GM23248 (cell line): ENCODE results near the gene RASA3. TPM values are rescaled to one million over a fixed set of nuclear protein-coding genes. Genes with fewer than 3 reads are reported as not detected.

ENCODE experiments used
- DNase-seq: peaks from one replicate; pipeline ENCODE4 v3.0.0-alpha.2; 2015
- H2AFZ ChIP-seq: fragments of 200-600 bp; sonication (generic); 2 replicates; pipeline ENCODE4 v1.6.1; 2016; ENCODE audit warnings: antibody characterized with exemption
- H3F3A ChIP-seq: fragments of 200-600 bp; sonication (generic); 2 replicates; pipeline ENCODE4 v1.6.1; 2016; ENCODE audit warnings: mild to moderate bottlenecking, antibody characterized with exemption, mixed run types; ENCODE audit not compliant: insufficient read depth
- H3K27ac ChIP-seq: fragments of 200-600 bp; sonication (generic); 2 replicates; pipeline ENCODE4 v1.5.1; 2016; ENCODE audit warnings: mild to moderate bottlenecking
- H3K27me3 ChIP-seq: fragments of 200-600 bp; sonication (generic); replicated peaks from 2 replicates; pipeline ENCODE4 v1.6.1; 2016; ENCODE audit warnings: mild to moderate bottlenecking; ENCODE audit not compliant: insufficient read depth
- H3K36me3 ChIP-seq: fragments of 200-600 bp; sonication (generic); 2 replicates; pipeline ENCODE4 v1.6.1; 2016; ENCODE audit warnings: low read depth, mild to moderate bottlenecking
- H3K4me1 ChIP-seq: fragments of 200-600 bp; sonication (generic); 2 replicates; pipeline ENCODE4 v1.6.1; 2016; ENCODE audit warnings: mild to moderate bottlenecking; ENCODE audit not compliant: insufficient read depth
- H3K4me2 ChIP-seq: fragments of 200-600 bp; sonication (generic); one replicate; pipeline ENCODE4 v1.6.1; 2016; ENCODE audit warnings: mild to moderate bottlenecking; ENCODE audit not compliant: unreplicated experiment
- H3K4me3 ChIP-seq: fragments of 200-600 bp; sonication (generic); 2 replicates; pipeline ENCODE4 v1.5.1; 2016; ENCODE audit warnings: mild to moderate bottlenecking
- H3K79me2 ChIP-seq: fragments of 200-600 bp; sonication (generic); 2 replicates; pipeline ENCODE4 v1.6.1; 2016; ENCODE audit warnings: mild to moderate bottlenecking; ENCODE audit not compliant: insufficient read depth
- H3K9ac ChIP-seq: fragments of 200-600 bp; sonication (generic); 2 replicates; pipeline ENCODE4 v1.6.1; 2016; ENCODE audit warnings: mild to moderate bottlenecking
- H3K9me2 ChIP-seq: fragments of 200-600 bp; sonication (generic); 2 replicates; pipeline ENCODE4 v1.6.1; 2016; ENCODE audit warnings: mixed run types, mild to moderate bottlenecking, moderate library complexity; ENCODE audit not compliant: insufficient read depth
- H3K9me3 ChIP-seq: fragments of 200-600 bp; sonication (generic); one replicate; pipeline ENCODE4 v1.6.1; 2017; ENCODE audit warnings: low read depth
- H4K20me1 ChIP-seq: fragments of 200-600 bp; sonication (generic); 2 replicates; pipeline ENCODE4 v1.6.0; 2016; ENCODE audit not compliant: insufficient read depth
- EZH2 ChIP-seq: fragments of 200-600 bp; sonication (generic); IDR thresholded peaks from 2 replicates; pipeline ENCODE4 v1.6.1; 2018; ENCODE audit warnings: antibody characterized with exemption, mild to moderate bottlenecking; ENCODE audit not compliant: insufficient read depth, poor library complexity, severe bottlenecking
- EZH2phosphoT487 ChIP-seq: fragments of 200-600 bp; sonication (generic); IDR thresholded peaks from 2 replicates; pipeline ENCODE4 v1.6.1; 2018; ENCODE audit warnings: antibody characterized with exemption, moderate library complexity, mild to moderate bottlenecking, low read depth; ENCODE audit not compliant: insufficient read depth
- WGBS, 2 experiments: methylation state at CpG; one replicate each; pipeline ENCODE4 v1.1.6; 2015 to 2017; ENCODE audit warnings: low lambda C conversion rate in 2 of 2, low coverage in 1 of 2; ENCODE audit errors: missing lambda C conversion rate in 2 of 2; 5-methylcytosine and 5-hydroxymethylcytosine counted together
- in situ Hi-C: fragments of 300-500 bp; cut with MboI; formaldehyde crosslinking; loops from 2 replicates; pipeline ENCODE4 v1.15.0; 2020
- polyA plus RNA-seq: library from polyadenylated mRNA; unstranded; fragments of >200 nt; fragmentation: Nextera tagmentation; extraction: Ambion mirVana; gene quantifications from 2 replicates; pipeline ENCODE4 v1.2.1, GENCODE V29; 2016
- total RNA-seq: library from RNA; depleted of rRNA; stranded (reverse); fragments of >200 nt; shearing (Covaris generic); gene quantifications from 2 replicates; pipeline ENCODE4 v1.2.3, GENCODE V29; 2014

RASA3 gene
- total and polyA plus RNA-seq, 2 experiments from 2014 or later = 34.3 to 36.7 TPM

GRCh38 chr13:113964251-113964995 lies 168.0 kb downstream of the RASA3 start:
- no peaks in the 10 kb centered on the region for H3K79me2 ChIP-seq
- no peaks in the 10 kb centered on the region; the same call in 1 of the 2 replicates for H3K9me2 ChIP-seq
- H3K4me3 ChIP-seq = no peak overlapping the region
- no peak overlapping the region for H2AFZ ChIP-seq
- H3K9ac ChIP-seq = no peak overlapping the region
- H3K4me1 ChIP-seq = no peaks in the 10 kb centered on the region
- WGBS, 2 experiments = 92 to 93% methylated on average over 21 of the region's 21 CpGs
- in situ Hi-C loops = no loop called here
- no peak for DNase-seq
- H4K20me1 ChIP-seq = no peaks in the 10 kb centered on the region
- H3K9me3 ChIP-seq = no peaks in the 10 kb centered on the region
- H3F3A ChIP-seq = peaks cover 10% of the 10 kb centered on the region; the same call in 1 of the 2 replicates
- no peak overlapping the region for H3K4me2 ChIP-seq
- no peaks in the 10 kb centered on the region for H3K27me3 ChIP-seq
- H3K27ac ChIP-seq = no peak overlapping the region
- TF ChIP-seq EZH2 = no peak
- TF ChIP-seq EZH2phosphoT487 = no peak
- H3K36me3 ChIP-seq = peaks cover 4% of the 10 kb centered on the region; the same call in 1 of the 2 replicates

- no peak for DNase-seq
- Histone ChIP-seq H3K9me3 (no peaks in the 10 kb centered on the region), H3K27me3 (no peaks in the 10 kb centered on the region), H2AFZ (no peak overlapping the region), H3K4me2 (no peak overlapping the region), H3F3A (peaks cover 12% of the 10 kb centered on the region; the same call in 1 of the 2 replicates), H3K4me3 (no peak overlapping the region), H4K20me1 (no peaks in the 10 kb centered on the region), H3K36me3 (peaks cover 4% of the 10 kb centered on the region; the same call in 1 of the 2 replicates), H3K27ac (no peak overlapping the region), H3K9ac (no peak overlapping the region), H3K9me2 (no peaks in the 10 kb centered on the region; the same call in 1 of the 2 replicates), H3K4me1 (no peaks in the 10 kb centered on the region), H3K79me2 (no peaks in the 10 kb centered on the region)
- WGBS, 2 experiments = 78 to 89% methylated on average over 7 to 16 of the region's 16 CpGs
- in situ Hi-C loops = no loop called here
- TF ChIP-seq EZH2 = no peak
- TF ChIP-seq EZH2phosphoT487 = no peak
These were observed 169.0 kb downstream of the RASA3 start for GRCh38 chr13:113963376-113963775.

- Histone ChIP-seq H3K79me2 (no peaks in the 10 kb centered on the region), H3K27me3 (no peaks in the 10 kb centered on the region), H3K4me3 (no peak overlapping the region), H3F3A (peaks cover 12% of the 10 kb centered on the region; the same call in 1 of the 2 replicates), H3K27ac (no peak overlapping the region), H2AFZ (no peak overlapping the region), H3K9ac (no peak overlapping the region), H3K4me2 (no peak overlapping the region), H3K9me3 (no peaks in the 10 kb centered on the region), H4K20me1 (no peaks in the 10 kb centered on the region), H3K4me1 (no peaks in the 10 kb centered on the region), H3K9me2 (no peaks in the 10 kb centered on the region; the same call in 1 of the 2 replicates), H3K36me3 (peaks cover 4% of the 10 kb centered on the region; the same call in 1 of the 2 replicates)
- no peak for DNase-seq
- TF ChIP-seq EZH2phosphoT487 = no peak
- TF ChIP-seq EZH2 = no peak
- 89 to 97% methylated on average over 6 to 15 of the region's 17 CpGs for WGBS, 2 experiments
- in situ Hi-C loops = no loop called here
These were observed 169.4 kb downstream of the RASA3 start for GRCh38 chr13:113962975-113963374.

- no peak for TF ChIP-seq EZH2
- no peak for TF ChIP-seq EZH2phosphoT487
- Histone ChIP-seq H4K20me1 (no peaks in the 10 kb centered on the region), H3F3A (peaks cover 12% of the 10 kb centered on the region; the same call in 1 of the 2 replicates), H3K9me2 (no peaks in the 10 kb centered on the region; the same call in 1 of the 2 replicates), H3K9me3 (no peaks in the 10 kb centered on the region), H2AFZ (no peak overlapping the region), H3K4me2 (no peak overlapping the region), H3K36me3 (peaks cover 4% of the 10 kb centered on the region; the same call in 1 of the 2 replicates), H3K79me2 (no peaks in the 10 kb centered on the region), H3K27me3 (no peaks in the 10 kb centered on the region), H3K9ac (no peak overlapping the region), H3K27ac (no peak overlapping the region), H3K4me1 (no peaks in the 10 kb centered on the region), H3K4me3 (no peak overlapping the region)
- DNase-seq = peak; percentile 47
- WGBS, 2 experiments = 38% methylated on average over 11 of the region's 11 CpGs
- in situ Hi-C loops = no loop called here
These were observed 170.0 kb downstream of the RASA3 start for GRCh38 chr13:113962386-113962785.
